Spinal cord (tissue), 10 donors: ENCODE data around the gene ELL. TPM values are rescaled to one million over a fixed set of nuclear protein-coding genes. Genes with fewer than 3 reads are reported as not detected.
A peak's percentile ranks its signal among the peaks of the same experiment; 100 is the strongest.

Experiments
- DNase-seq, 6 donors: peaks; one replicate each; pipeline versions ENCODE4 v3.0.0 to v3.0.0-alpha.2; 2013 to 2015; ENCODE audit warnings: low spot score in 6 of 6, low read depth in 4 of 6
- H3K27ac ChIP-seq: one replicate; pipeline ENCODE4 v1.5.1; 2013; ENCODE audit warnings: low read depth, low read length, control low read depth
- H3K27me3 ChIP-seq: one replicate; pipeline ENCODE4 v1.6.1; 2013; ENCODE audit warnings: low read length; ENCODE audit not compliant: control insufficient read depth, insufficient read depth
- H3K36me3 ChIP-seq: one replicate; pipeline ENCODE4 v1.6.1; 2013; ENCODE audit warnings: low read length; ENCODE audit not compliant: control insufficient read depth, insufficient read depth
- H3K4me1 ChIP-seq: one replicate; pipeline ENCODE4 v1.6.1; 2013; ENCODE audit warnings: low read length; ENCODE audit not compliant: control insufficient read depth, insufficient read depth
- H3K4me3 ChIP-seq: one replicate; pipeline ENCODE4 v1.5.1; 2013; ENCODE audit warnings: low read depth, low read length, control low read depth
- H3K9me3 ChIP-seq: one replicate; pipeline ENCODE4 v1.6.1; 2013; ENCODE audit warnings: low read length; ENCODE audit not compliant: control insufficient read depth, insufficient read depth
- WGBS: methylation state at CpG from one replicate; pipeline ENCODE4 v1.1.5; 2013; ENCODE audit warnings: missing lambda C conversion rate; ENCODE audit not compliant: insufficient coverage; 5-methylcytosine and 5-hydroxymethylcytosine counted together
- long read RNA-seq, 4 donors: transcript quantifications; one replicate each; lab custom pipeline, GENCODE V29; 2026
- polyA plus RNA-seq, 2 donors: library from polyadenylated mRNA; unstranded; fragments of 120-200 nt; gene quantifications; one replicate each; pipeline ENCODE4 v1.2.1, GENCODE V29; 2013; ENCODE audit not compliant: insufficient read length in 2 of 2
- total RNA-seq, 2 donors: library from RNA; depleted of rRNA in 1 of 2; stranded (reverse); fragments of 120-200 nt in 1 of 2; fragments of >200 nt in 1 of 2; gene quantifications; one replicate each; pipeline versions ENCODE4 v1.2.3 to v1.2.4, GENCODE V29; 2013 to 2014
- donor health status: healthy.

Gene ELL
- total RNA-seq: 1 to 10 TPM; 7.4 to 7.6 TPM
- polyA plus RNA-seq: 10 to 100 TPM; 10.1 to 11.6 TPM
- long read RNA-seq, donor 1, full-length matches to known transcripts: 2 of 2 reads
- long read RNA-seq, donor 1, partial matches to known transcripts: 0 of 2 reads
- long read RNA-seq, donor 1, other reads (novel, unspliced or antisense): 0 of 2 reads
- long read RNA-seq, donor 2: 0 reads
- long read RNA-seq, donor 3: 0 reads
- long read RNA-seq, donor 4, full-length matches to known transcripts: 1 of 226 reads
- long read RNA-seq, donor 4, partial matches to known transcripts: 225 of 226 reads
- long read RNA-seq, donor 4, other reads (novel, unspliced or antisense): 0 of 226 reads

DNA sequence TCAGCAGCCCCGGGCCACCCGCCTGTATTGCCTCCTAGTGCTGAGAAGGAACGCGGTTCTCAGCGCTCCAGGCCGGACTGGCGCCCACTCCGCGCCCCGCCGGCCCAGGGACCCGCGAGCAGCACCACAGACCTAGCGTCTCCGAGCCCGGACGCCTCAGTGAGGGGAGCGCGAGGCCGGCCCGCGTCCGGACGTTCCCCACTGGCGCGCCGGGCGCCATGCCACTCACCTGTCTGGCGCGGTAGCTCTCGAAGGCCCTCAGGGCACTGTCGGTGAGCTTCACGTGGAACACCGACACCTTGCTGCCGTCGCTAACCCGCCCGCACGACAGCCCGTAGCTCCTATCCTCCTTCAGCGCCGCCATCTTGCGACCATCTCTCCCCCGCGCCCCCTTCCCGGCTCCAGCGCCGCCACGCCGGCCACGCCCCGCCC lies at the start of gene ELL:
TSS of gene ELL (minus strand) at position 379 of the 432 bp plus-strand sequence. CDS start at position 364, 15 bp downstream.
- DNase-seq: no peak
- Histone ChIP-seq H3K27me3 (no peaks in the 10 kb centered on the region), H3K27ac (peak within 1 kb of the TSS; percentile 96), H3K9me3 (no peaks in the 10 kb centered on the region), H3K36me3 (no peaks in the 10 kb centered on the region), H3K4me3 (peak within 1 kb of the TSS; percentile 88), H3K4me1 (peaks cover 28% of the 10 kb centered on the region)
- WGBS: 0% methylated on average over 52 of the region's 52 CpGs

DNA sequence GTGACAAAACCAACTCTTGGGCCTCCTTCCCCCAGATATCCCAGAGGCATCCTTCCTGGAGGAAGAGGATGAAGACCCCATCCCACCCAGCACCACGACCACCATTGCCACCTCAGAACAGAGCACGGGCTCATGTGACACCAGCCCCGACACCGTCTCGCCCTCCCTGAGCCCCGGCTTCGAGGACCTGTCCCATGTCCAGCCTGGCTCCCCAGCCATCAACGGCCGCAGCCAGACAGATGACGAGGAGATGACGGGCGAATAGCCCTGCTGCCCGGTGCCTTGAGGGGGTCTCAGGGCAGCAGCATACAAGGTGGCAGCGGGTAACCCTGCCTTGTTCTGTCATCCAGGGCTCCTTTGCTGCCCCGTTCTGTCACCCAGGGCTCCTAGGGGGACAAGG lies 46.5 kb upstream of the ELL start:
- Histone ChIP-seq H3K9me3 (no peaks in the 10 kb centered on the region), H3K27ac (no peak overlapping the region), H3K4me1 (peaks cover 21% of the 10 kb centered on the region), H3K36me3 (peaks cover 66% of the 10 kb centered on the region), H3K27me3 (no peaks in the 10 kb centered on the region), H3K4me3 (no peak overlapping the region)
- no peak for DNase-seq
- 95% methylated on average over 13 of the region's 15 CpGs for WGBS

DNA sequence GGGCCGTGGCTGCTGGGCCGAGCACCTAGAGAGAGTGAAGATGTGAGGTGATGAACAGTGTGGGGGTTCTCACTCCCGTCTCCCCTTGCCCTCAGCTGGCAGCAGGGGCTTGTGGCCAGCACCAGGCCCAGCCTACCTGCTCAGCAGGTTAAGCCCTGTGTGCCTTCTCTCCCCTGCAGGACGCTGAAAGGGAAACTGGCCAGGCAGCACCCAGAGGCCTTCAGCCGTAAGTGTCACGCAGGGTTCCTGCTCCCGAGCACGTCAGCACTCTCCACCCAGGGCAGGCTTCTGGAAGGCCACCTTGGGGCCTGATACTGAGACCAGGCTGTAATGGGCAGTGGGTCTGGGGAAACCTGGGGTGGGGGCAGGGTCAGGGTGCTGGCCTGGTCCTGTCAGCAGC lies 45.1 kb upstream of the ELL start:
- no peak for DNase-seq
- Histone ChIP-seq H3K4me3 (no peak overlapping the region), H3K27me3 (no peaks in the 10 kb centered on the region), H3K36me3 (peaks cover 73% of the 10 kb centered on the region), H3K27ac (no peak overlapping the region), H3K9me3 (no peaks in the 10 kb centered on the region), H3K4me1 (peaks cover 7% of the 10 kb centered on the region)
- 99% methylated on average over 8 of the region's 8 CpGs for WGBS

DNA sequence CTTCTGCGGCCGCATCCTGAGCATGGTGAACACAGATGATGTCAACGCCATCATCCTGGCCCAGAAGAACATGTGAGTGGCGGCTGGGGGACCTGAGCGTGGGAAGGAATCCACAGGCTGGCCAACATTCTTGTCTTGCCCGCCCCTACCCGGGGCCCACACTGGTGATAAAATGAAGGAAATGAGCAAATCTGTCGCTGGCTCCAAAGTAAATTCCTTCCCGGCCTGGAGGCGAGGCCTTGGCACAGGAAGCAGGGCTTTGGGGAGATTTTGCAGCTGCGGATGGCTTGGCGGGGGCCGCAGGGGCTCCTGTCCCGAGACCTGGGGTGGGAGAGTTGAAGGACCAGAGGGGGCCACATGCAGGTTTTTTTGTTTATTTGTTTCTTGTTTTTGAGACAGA lies 40.2 kb upstream of the ELL start:
- H3K27ac ChIP-seq: no peak overlapping the region
- H3K4me1 ChIP-seq: peaks cover 13% of the 10 kb centered on the region
- WGBS: 91% methylated on average over 13 of the region's 14 CpGs
- no peaks in the 10 kb centered on the region for H3K9me3 ChIP-seq
- peaks cover 57% of the 10 kb centered on the region for H3K36me3 ChIP-seq
- no peak overlapping the region for H3K4me3 ChIP-seq
- no peaks in the 10 kb centered on the region for H3K27me3 ChIP-seq
- no peak for DNase-seq

DNA sequence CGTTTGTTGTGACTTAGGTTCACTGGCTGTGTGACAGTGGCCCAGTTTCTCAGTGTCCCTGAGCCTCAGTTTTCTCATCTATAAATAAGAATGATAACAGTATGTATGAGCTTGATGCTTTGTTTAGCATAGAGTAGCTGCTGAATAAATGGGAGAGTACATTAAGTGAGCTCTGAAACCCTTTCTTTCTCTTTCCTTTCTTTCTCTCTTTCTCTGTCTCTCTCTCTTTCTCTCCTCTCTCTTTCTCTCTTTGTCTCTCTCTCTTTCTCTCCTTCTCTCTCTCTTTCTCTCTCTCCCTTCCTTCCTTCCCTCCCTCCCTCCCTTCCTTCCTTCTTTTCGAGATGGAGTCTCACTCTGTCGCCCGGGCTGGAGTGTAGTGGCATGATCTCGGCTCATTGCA lies 37.8 kb upstream of the ELL start:
- 92% methylated on average over 2 of the region's 5 CpGs for WGBS
- Histone ChIP-seq H3K36me3 (peaks cover 33% of the 10 kb centered on the region), H3K27me3 (no peaks in the 10 kb centered on the region), H3K27ac (no peak overlapping the region), H3K4me1 (peaks cover 15% of the 10 kb centered on the region), H3K9me3 (no peaks in the 10 kb centered on the region), H3K4me3 (no peak overlapping the region)
- DNase-seq: no peak

DNA sequence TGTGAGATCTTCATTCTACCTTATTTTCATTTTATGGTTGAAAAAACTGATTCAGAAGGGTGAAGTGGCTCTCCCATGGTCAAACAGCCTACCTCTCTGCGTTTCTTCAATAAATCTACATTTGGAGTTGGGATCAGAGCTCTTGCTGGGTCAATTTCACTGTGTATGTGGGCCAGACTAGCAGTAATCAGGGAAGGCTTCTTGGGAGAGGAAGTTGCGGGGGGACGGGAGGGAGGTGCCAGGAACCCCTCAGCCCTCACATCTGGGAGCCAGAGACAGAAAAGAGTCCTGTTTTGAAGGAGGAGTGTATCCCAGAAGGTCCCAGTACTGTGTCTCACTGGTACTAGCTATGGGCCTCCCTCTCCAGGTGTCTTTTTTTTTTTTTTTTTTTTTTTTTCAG lies 36.7 kb upstream of the ELL start:
- 70% methylated on average over 2 of the region's 3 CpGs for WGBS
- Histone ChIP-seq H3K27ac (peak overlapping the region; percentile 79), H3K9me3 (no peaks in the 10 kb centered on the region), H3K27me3 (no peaks in the 10 kb centered on the region), H3K4me1 (peaks cover 15% of the 10 kb centered on the region), H3K36me3 (peaks cover 22% of the 10 kb centered on the region), H3K4me3 (peak overlapping the region; percentile 82)
- DNase-seq: no peak

DNA sequence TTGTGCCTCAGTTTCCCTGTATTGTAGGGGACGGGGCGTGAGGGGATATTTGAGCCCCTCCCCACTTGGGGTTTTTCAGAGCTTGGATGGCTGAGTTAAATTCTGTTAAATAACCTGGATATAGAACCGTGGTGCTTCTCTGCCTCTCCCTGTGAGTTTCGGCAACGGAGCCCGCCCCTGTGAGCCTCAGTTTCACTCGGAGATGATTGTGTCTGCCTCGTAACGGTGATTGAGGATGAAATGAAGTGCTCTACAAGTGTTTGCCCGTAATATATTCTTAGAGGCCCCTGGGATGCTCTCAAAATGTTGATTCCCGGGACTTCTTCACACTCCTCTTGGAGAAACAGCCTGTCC lies 36.3 kb upstream of the ELL start:
- Histone ChIP-seq H3K9me3 (no peaks in the 10 kb centered on the region), H3K27ac (peak overlapping the region; percentile 79), H3K36me3 (peaks cover 18% of the 10 kb centered on the region), H3K4me1 (peaks cover 15% of the 10 kb centered on the region), H3K27me3 (no peaks in the 10 kb centered on the region), H3K4me3 (peak overlapping the region; percentile 82)
- DNase-seq: no peak
- WGBS: 6% methylated on average over 10 of the region's 11 CpGs

DNA sequence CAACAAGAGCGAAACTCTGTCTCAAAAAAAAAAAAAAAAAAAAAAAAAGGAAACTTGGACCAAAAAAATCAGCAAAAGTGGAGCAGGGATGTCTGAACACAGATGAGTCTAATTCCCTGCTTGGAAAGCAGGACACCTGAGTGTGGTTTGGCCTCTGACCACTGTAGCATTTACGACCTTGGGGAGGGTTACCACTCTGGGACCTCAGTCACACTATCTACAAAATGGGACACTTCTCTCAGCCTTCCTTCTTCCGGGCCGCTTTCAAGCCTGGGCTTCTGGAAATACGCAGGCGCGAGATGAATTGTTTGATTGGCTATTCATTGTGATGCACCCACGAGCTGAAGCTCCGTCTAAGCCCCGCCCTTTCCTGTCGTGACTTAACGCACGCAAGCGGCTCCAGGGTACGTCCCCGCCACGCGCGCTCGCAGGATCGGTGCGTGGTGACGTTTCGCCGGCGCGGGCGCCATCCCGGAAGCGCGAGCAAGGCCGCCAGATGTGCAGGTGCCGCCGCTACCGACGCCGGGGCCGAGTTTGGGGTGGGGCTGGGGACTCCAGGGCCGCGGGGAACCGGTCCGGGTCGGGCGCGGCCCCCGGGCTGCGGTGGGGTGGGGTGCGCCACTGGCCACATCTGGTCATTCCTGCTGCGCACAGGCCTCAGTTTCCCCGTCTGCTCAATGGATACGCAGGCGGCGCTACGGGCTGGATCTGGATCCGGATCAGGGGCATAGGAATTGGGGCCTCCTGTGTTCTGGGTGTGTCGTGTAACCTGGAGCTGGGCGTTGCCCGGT lies 35.7 kb upstream of the ELL start, which contains the start of gene KXD1:
TSS of gene KXD1 (plus strand) at position 460 of the 791 bp plus-strand sequence. CDS start 4,187 bp downstream, outside the sequence.
- Histone ChIP-seq H3K27me3 (no peaks in the 10 kb centered on the region), H3K9me3 (no peaks in the 10 kb centered on the region), H3K4me1 (peaks cover 15% of the 10 kb centered on the region), H3K27ac (peak within 1 kb of the TSS; percentile 79), H3K36me3 (peaks cover 15% of the 10 kb centered on the region), H3K4me3 (peak within 1 kb of the TSS; percentile 82)
- DNase-seq: peak; percentile 82 to 100 (median 96)
- WGBS: 2% methylated on average over 54 of the region's 58 CpGs

DNA sequence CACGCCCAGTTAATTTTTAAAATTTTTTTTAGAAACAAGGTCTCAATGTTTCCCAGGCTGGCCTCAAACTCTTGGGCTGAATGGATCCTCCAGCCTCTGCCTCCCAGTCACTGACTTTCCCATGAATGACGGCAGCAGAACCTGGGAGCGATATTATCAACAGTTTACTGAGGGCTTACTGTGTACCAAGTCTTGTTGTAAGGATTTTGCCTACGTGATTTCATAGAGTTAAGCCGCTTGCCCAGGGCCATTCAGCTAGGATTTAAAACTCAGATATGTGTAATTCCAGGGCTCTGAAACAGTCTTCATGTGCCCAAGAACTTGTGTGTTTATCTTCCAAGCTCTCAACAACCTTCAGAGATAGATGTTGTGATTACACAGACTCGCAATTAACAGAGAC lies 29.8 kb upstream of the ELL start:
- DNase-seq: no peak
- no peak overlapping the region for H3K27ac ChIP-seq
- no peaks in the 10 kb centered on the region for H3K4me1 ChIP-seq
- H3K27me3 ChIP-seq: no peaks in the 10 kb centered on the region
- H3K36me3 ChIP-seq: no peaks in the 10 kb centered on the region
- H3K9me3 ChIP-seq: no peaks in the 10 kb centered on the region
- 82% methylated on average over 3 of the region's 6 CpGs for WGBS
- no peak overlapping the region for H3K4me3 ChIP-seq
